Measurements from ENCODE around the gene KIR2DL3.

The KIR2DL3 gene

GRCh38 chr19:54791476-54791875, 53.2 kb downstream of the KIR2DL3 start:
- DNase-seq (ENCODE audit: low read depth in 2 of 3, low spot score in 1 of 3) = no peak

GRCh38 chr19:54792814-54793213, 54.5 kb downstream of the KIR2DL3 start:
- DNase-seq (ENCODE audit: low read depth in 2 of 3, low spot score in 1 of 3) = no peak

- DNase-seq (ENCODE audit: low read depth in 2 of 3, low spot score in 1 of 3) = no peak
These were observed 57.4 kb downstream of the KIR2DL3 start for GRCh38 chr19:54795758-54796157.

Data from stimulated activated CD4-positive, alpha-beta T cell treated with anti-CD3 and anti-CD28 coated beads, Interleukin-12 subunit alpha, Interleukin-12 subunit beta, amount 100 ng/mL, for 48 hours (primary cell).